NOMO-1 (cell line): ENCODE data around the gene FAM72C.
"Not testable (repeated sequence)": the region's sequence is repeated elsewhere in the genome, so short reads cannot be mapped to it uniquely, and the experiment has no call there.

Source experiments
- DNase-seq, 2 experiments: peaks; one replicate each; lab custom pipeline; 2025; ENCODE audit not compliant: unreplicated experiment in 2 of 2; lab: John Stamatoyannopoulos, UW

The FAM72C gene

GRCh38 chr1:143971924-143972700, at the start of gene FAM72C:
Gene FAM72C (minus strand): TSS chr1:143971986. CDS start chr1:143971141, 845 bp downstream.
- DNase-seq = not testable (repeated sequence)

- not testable (repeated sequence) for DNase-seq
Observed at GRCh38 chr1:144020001-144020738, 48.4 kb upstream of the FAM72C start.

GRCh38 chr1:144019101-144019500, 47.3 kb upstream of the FAM72C start:
- DNase-seq = not testable (repeated sequence)

GRCh38 chr1:144015180-144015966, 43.6 kb upstream of the FAM72C start:
- not testable (repeated sequence) for DNase-seq

- not testable (repeated sequence) for DNase-seq
Observed at GRCh38 chr1:144014528-144014927, 42.7 kb upstream of the FAM72C start.

- not testable (repeated sequence) for DNase-seq
Observed at GRCh38 chr1:144014121-144014520, 42.3 kb upstream of the FAM72C start.

- DNase-seq = not testable (repeated sequence)
Observed at GRCh38 chr1:144012168-144012733, 40.5 kb upstream of the FAM72C start.

- not testable (repeated sequence) for DNase-seq
Observed at GRCh38 chr1:144009410-144009809, 37.6 kb upstream of the FAM72C start.

GRCh38 chr1:144004259-144004658, 32.5 kb upstream of the FAM72C start:
- not testable (repeated sequence) for DNase-seq

GRCh38 chr1:144003306-144004029, 31.7 kb upstream of the FAM72C start:
- not testable (repeated sequence) for DNase-seq

GRCh38 chr1:144002141-144002881, 30.5 kb upstream of the FAM72C start:
- DNase-seq = not testable (repeated sequence)

- DNase-seq = not testable (repeated sequence)
Observed at GRCh38 chr1:144001077-144001476, 29.3 kb upstream of the FAM72C start.

GRCh38 chr1:143996020-143996419, 24.2 kb upstream of the FAM72C start:
- DNase-seq = not testable (repeated sequence)

- not testable (repeated sequence) for DNase-seq
Observed at GRCh38 chr1:143993301-143993907, 21.6 kb upstream of the FAM72C start.

GRCh38 chr1:143990699-143991098, 18.9 kb upstream of the FAM72C start:
- not testable (repeated sequence) for DNase-seq

GRCh38 chr1:143989719-143990118, 17.9 kb upstream of the FAM72C start:
- DNase-seq = not testable (repeated sequence)

- DNase-seq = not testable (repeated sequence)
Observed at GRCh38 chr1:143989427-143989712, 17.6 kb upstream of the FAM72C start.

- not testable (repeated sequence) for DNase-seq
Observed at GRCh38 chr1:143988602-143989426, 17.0 kb upstream of the FAM72C start.
